H9 (cell line): ENCODE measurements around the gene CMSS1. TPM values are rescaled to one million over a fixed set of nuclear protein-coding genes. Genes with fewer than 3 reads are reported as not detected.

Experiments
- DNase-seq: peaks from one replicate; pipeline ENCODE4 v3.0.0-alpha.2; 2017
- H2AFZ ChIP-seq: one replicate; pipeline ENCODE4 v1.6.1; 2013; ENCODE audit warnings: mild to moderate bottlenecking, low read length, control low read depth, moderate library complexity
- H2AK5ac ChIP-seq: 2 replicates; pipeline ENCODE4 v1.6.1; 2013; ENCODE audit warnings: low read length, control low read depth, mixed read lengths; ENCODE audit not compliant: insufficient read length
- H2BK120ac ChIP-seq: one replicate; pipeline ENCODE4 v1.6.1; 2013; ENCODE audit warnings: low read depth, mild to moderate bottlenecking, low read length, control low read depth, inconsistent platforms; ENCODE audit not compliant: poor library complexity, severe bottlenecking
- H2BK12ac ChIP-seq: 2 replicates; pipeline ENCODE4 v1.6.1; 2013; ENCODE audit warnings: low read length, control low read depth, mixed read lengths, low read depth; ENCODE audit not compliant: insufficient read length
- H2BK15ac ChIP-seq: 2 replicates; pipeline ENCODE4 v1.6.1; 2013; ENCODE audit warnings: low read depth, low read length, control low read depth
- H2BK20ac ChIP-seq: one replicate; pipeline ENCODE4 v1.6.1; 2013; ENCODE audit warnings: low read depth, mild to moderate bottlenecking, low read length, control low read depth, inconsistent platforms; ENCODE audit not compliant: poor library complexity, severe bottlenecking
- H2BK5ac ChIP-seq: 2 replicates; pipeline ENCODE4 v1.6.1; 2013; ENCODE audit warnings: low read length, control low read depth, mixed read lengths; ENCODE audit not compliant: insufficient read length
- H3K14ac ChIP-seq: 2 replicates; pipeline ENCODE4 v1.6.1; 2013; ENCODE audit warnings: low read length, control low read depth; ENCODE audit not compliant: insufficient read depth
- H3K18ac ChIP-seq: 2 replicates; pipeline ENCODE4 v1.6.1; 2013; ENCODE audit warnings: low read depth, mild to moderate bottlenecking, mixed read lengths, low read length, control low read depth; ENCODE audit not compliant: insufficient read length
- H3K23ac ChIP-seq: 2 replicates; pipeline ENCODE4 v1.6.1; 2013; ENCODE audit warnings: low read length, control low read depth, mixed read lengths, low read depth; ENCODE audit not compliant: insufficient read length
- H3K23me2 ChIP-seq: 2 replicates; pipeline ENCODE4 v1.6.1; 2013; ENCODE audit warnings: low read depth, mild to moderate bottlenecking, mixed read lengths, low read length, control low read depth; ENCODE audit not compliant: insufficient read length, poor library complexity, severe bottlenecking
- H3K27ac ChIP-seq: 2 replicates; pipeline ENCODE4 v1.5.1; 2013; ENCODE audit warnings: low read length, control low read depth, mixed read lengths, low read depth; ENCODE audit not compliant: insufficient read length
- H3K27me3 ChIP-seq: 2 replicates; pipeline ENCODE4 v1.6.1; 2013; ENCODE audit warnings: low read length, control low read depth, inconsistent platforms; ENCODE audit not compliant: insufficient read depth
- H3K4ac ChIP-seq: 2 replicates; pipeline ENCODE4 v1.6.1; 2013; ENCODE audit warnings: low read depth, mild to moderate bottlenecking, control low read depth, inconsistent platforms, low read length, moderate library complexity
- H3K4me1 ChIP-seq: 2 replicates; pipeline ENCODE4 v1.6.1; 2013; ENCODE audit warnings: low read length, control low read depth, inconsistent platforms; ENCODE audit not compliant: insufficient read depth
- H3K4me2 ChIP-seq: 2 replicates; pipeline ENCODE4 v1.6.1; 2013; ENCODE audit warnings: low read length, control low read depth, mixed read lengths; ENCODE audit not compliant: insufficient read length, insufficient read depth
- H3K56ac ChIP-seq: 2 replicates; pipeline ENCODE4 v1.6.1; 2013; ENCODE audit warnings: low read depth, mild to moderate bottlenecking, mixed read lengths, low read length, control low read depth; ENCODE audit not compliant: insufficient read length
- H3K79me1 ChIP-seq: 2 replicates; pipeline ENCODE4 v1.6.1; 2013; ENCODE audit warnings: low read depth, mild to moderate bottlenecking, moderate library complexity, low read length, control low read depth, inconsistent platforms; ENCODE audit not compliant: insufficient read depth, poor library complexity, severe bottlenecking
- H3K79me2 ChIP-seq: 2 replicates; pipeline ENCODE4 v1.6.1; 2013; ENCODE audit warnings: low read length, control low read depth, inconsistent platforms; ENCODE audit not compliant: insufficient read depth
- H3K9ac ChIP-seq: 2 replicates; pipeline ENCODE4 v1.6.1; 2013; ENCODE audit warnings: low read length, control low read depth, mixed read lengths; ENCODE audit not compliant: insufficient read length; ENCODE audit errors: extremely low read depth
- H3K9me3 ChIP-seq: one replicate; pipeline ENCODE4 v1.6.1; 2013; ENCODE audit warnings: low read depth, low read length, inconsistent platforms; ENCODE audit not compliant: control insufficient read depth
- H3T11ph ChIP-seq: one replicate; pipeline ENCODE4 v1.6.1; 2013; ENCODE audit warnings: mild to moderate bottlenecking, low read length, control low read depth, inconsistent platforms
- H4K20me1 ChIP-seq: one replicate; pipeline ENCODE4 v1.6.1; 2013; ENCODE audit not compliant: control insufficient read depth, insufficient read length, insufficient read depth
- H4K5ac ChIP-seq: 2 replicates; pipeline ENCODE4 v1.6.1; 2013; ENCODE audit warnings: low read depth, mild to moderate bottlenecking, mixed read lengths, low read length, control low read depth; ENCODE audit not compliant: insufficient read length
- H4K8ac ChIP-seq: replicated peaks from 2 replicates; pipeline ENCODE4 v1.6.1; 2013; ENCODE audit warnings: low read length, control low read depth, mixed read lengths, low read depth; ENCODE audit not compliant: insufficient read length
- H4K91ac ChIP-seq: 2 replicates; pipeline ENCODE4 v1.6.1; 2013; ENCODE audit warnings: low read depth, mild to moderate bottlenecking, moderate library complexity, mixed read lengths, low read length, control low read depth; ENCODE audit not compliant: insufficient read length
- H3K27ac Mint-ChIP-seq, 3 experiments: 2 replicates in 2 of 3; 3 replicates in 1 of 3; pipeline ENCODE4 v1.8.0; 2020 to 2021; ENCODE audit warnings: mixed read lengths in 3 of 3, mild to moderate bottlenecking in 1 of 3, moderate library complexity in 1 of 3
- H3K27me3 Mint-ChIP-seq: 2 replicates; pipeline ENCODE4 v1.8.0; 2021; ENCODE audit warnings: low read depth, mild to moderate bottlenecking, moderate library complexity, mixed read lengths
- H3K36me3 Mint-ChIP-seq, 3 experiments: 2 replicates in 2 of 3; 3 replicates in 1 of 3; pipeline ENCODE4 v1.8.0; 2020 to 2021; ENCODE audit warnings: low read depth in 3 of 3, mixed read lengths in 3 of 3; ENCODE audit not compliant: insufficient read depth in 1 of 3
- H3K4me1 Mint-ChIP-seq, 2 experiments: 2 replicates each; pipeline ENCODE4 v1.8.0; 2020; ENCODE audit warnings: mixed read lengths in 2 of 2
- H3K4me3 Mint-ChIP-seq, 2 experiments: 2 replicates in 1 of 2; 3 replicates in 1 of 2; pipeline ENCODE4 v1.8.0; 2020 to 2021; ENCODE audit warnings: mild to moderate bottlenecking in 2 of 2, mixed read lengths in 2 of 2, moderate library complexity in 1 of 2
- H3K9me3 Mint-ChIP-seq, 2 experiments: 2 replicates in 1 of 2; 3 replicates in 1 of 2; pipeline ENCODE4 v1.8.0; 2020; ENCODE audit warnings: mild to moderate bottlenecking in 2 of 2, mixed read lengths in 2 of 2, moderate library complexity in 1 of 2
- WGBS: extraction: QIAGEN DNeasy Blood & Tissue Kit; methylation state at CpG from one replicate; pipeline ENCODE4 v1.1.7; 2013; ENCODE audit warnings: missing lambda C conversion rate, low lambda C conversion rate, mixed read lengths; ENCODE audit not compliant: insufficient read length; ENCODE audit errors: extremely low coverage; 5-methylcytosine and 5-hydroxymethylcytosine counted together
- total RNA-seq: library from RNA; stranded (reverse); gene quantifications from 2 replicates; pipeline ENCODE4 v1.2.1, GENCODE V29; 2021
- TF ChIP-seq, protein P1 (sequence below): fragments of 200-600 bp; sonication (generic); conservative IDR thresholded peaks from 3 replicates; pipeline ENCODE4 v1.8.0; 2021; ENCODE audit warnings: antibody characterized with exemption, mild to moderate bottlenecking

The CMSS1 gene
- total RNA-seq, 1 experiment from 2014 or later: 61.8 TPM

DNA sequence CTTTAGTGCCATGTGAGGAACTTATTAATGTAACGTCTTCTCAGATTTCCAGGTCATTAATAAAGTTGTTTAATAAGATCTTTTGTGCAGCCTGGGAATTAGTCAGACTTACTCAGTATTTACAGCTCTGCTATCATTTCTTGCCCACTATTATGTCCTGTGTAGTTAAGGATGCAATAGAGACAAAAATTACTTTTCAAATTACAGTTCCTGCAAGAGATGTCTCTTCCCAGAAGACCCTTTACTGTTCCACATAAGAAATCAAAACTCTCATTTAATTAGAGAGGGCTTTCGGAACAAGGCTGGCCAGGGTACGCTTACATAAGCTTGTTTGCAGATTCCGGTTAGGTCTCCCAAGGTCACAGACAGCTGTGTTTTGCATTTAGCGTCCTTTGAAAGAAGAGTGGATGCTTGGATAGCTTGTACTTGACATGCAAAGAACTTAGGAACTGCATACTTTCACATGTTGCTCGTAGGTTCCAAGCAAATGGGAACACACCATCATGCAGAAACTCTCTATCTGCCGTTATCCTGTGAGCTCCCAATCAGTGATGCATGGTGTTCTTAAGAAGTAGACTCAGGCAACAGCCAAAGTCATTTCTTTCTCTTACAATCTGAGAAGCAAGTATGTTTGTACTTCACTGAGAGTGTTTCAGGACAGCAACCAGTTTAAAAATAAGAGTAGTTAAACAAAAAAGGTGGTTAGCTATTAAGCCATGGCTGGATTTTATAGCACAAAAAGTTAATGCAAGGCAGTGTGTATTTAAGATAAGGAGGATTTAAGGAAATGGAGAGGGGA is 259.3 kb downstream of the CMSS1 start:
- Histone ChIP-seq H2BK12ac (no peak overlapping the region), H3K14ac (no peak overlapping the region)

More for the DNA sequence above, 259.3 kb downstream of the CMSS1 start:
- H3K9ac ChIP-seq: no peak overlapping the region
- Mint-ChIP-seq H3K27ac (0 out of 7 replicates have a peak overlapping the region, but pooled peaks of 1 of the 3 experiments have one; percentile 3), H3K4me3 (no peak overlapping the region; a peak in 1 of 5 replicates), H3K27me3 (no peaks in the 10 kb centered on the region), H3K9me3 (no peaks in the 10 kb centered on the region), H3K36me3 (no peaks in the 10 kb centered on the region), H3K4me1 (peaks cover 18 to 22% of the 10 kb centered on the region in 2 experiments)
- H2BK120ac ChIP-seq: no peak overlapping the region
- H2BK15ac ChIP-seq: 0 out of 2 replicates have a peak overlapping the region, but pooled peaks have one; percentile 26
- no peaks in the 10 kb centered on the region for H3K27me3 ChIP-seq
- peaks cover 5% of the 10 kb centered on the region for H3K4me1 ChIP-seq
- DNase-seq: no peak
- no peak overlapping the region for H2AFZ ChIP-seq
- no CpG with 5 or more reads among the region's 7 CpGs for WGBS
- H2BK20ac ChIP-seq: no peak overlapping the region
- H3K9me3 ChIP-seq: no peaks in the 10 kb centered on the region
- no peak overlapping the region for H2BK5ac ChIP-seq
- TF ChIP-seq, protein P1, sequence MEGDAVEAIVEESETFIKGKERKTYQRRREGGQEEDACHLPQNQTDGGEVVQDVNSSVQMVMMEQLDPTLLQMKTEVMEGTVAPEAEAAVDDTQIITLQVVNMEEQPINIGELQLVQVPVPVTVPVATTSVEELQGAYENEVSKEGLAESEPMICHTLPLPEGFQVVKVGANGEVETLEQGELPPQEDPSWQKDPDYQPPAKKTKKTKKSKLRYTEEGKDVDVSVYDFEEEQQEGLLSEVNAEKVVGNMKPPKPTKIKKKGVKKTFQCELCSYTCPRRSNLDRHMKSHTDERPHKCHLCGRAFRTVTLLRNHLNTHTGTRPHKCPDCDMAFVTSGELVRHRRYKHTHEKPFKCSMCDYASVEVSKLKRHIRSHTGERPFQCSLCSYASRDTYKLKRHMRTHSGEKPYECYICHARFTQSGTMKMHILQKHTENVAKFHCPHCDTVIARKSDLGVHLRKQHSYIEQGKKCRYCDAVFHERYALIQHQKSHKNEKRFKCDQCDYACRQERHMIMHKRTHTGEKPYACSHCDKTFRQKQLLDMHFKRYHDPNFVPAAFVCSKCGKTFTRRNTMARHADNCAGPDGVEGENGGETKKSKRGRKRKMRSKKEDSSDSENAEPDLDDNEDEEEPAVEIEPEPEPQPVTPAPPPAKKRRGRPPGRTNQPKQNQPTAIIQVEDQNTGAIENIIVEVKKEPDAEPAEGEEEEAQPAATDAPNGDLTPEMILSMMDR: no peak
- H4K5ac ChIP-seq: no peak overlapping the region
- H2AK5ac ChIP-seq: no peak overlapping the region
- no peak overlapping the region for H4K8ac ChIP-seq
- no peak overlapping the region for H3K56ac ChIP-seq
- no peaks in the 10 kb centered on the region for H3K79me2 ChIP-seq
- H4K20me1 ChIP-seq: no peaks in the 10 kb centered on the region
- H3K4ac ChIP-seq: no peak overlapping the region
- no peak overlapping the region for H3T11ph ChIP-seq
- H3K4me2 ChIP-seq: no peak overlapping the region
- no peak overlapping the region for H3K23ac ChIP-seq
- no peak overlapping the region for H4K91ac ChIP-seq
- H3K79me1 ChIP-seq: no peaks in the 10 kb centered on the region
- no peak overlapping the region for H3K18ac ChIP-seq
- no peak overlapping the region for H3K27ac ChIP-seq
- no peaks in the 10 kb centered on the region for H3K23me2 ChIP-seq
